ENCODE measurements around the gene ATXN7L2. TPM values are rescaled to one million over a fixed set of nuclear protein-coding genes. Genes with fewer than 3 reads are reported as not detected.
A peak's percentile ranks its signal among the peaks of the same experiment; 100 is the strongest.

Gene ATXN7L2
- polyA plus RNA-seq, 3 donors, result 1.1 to 3.6 (median 1.7) TPM

DNA sequence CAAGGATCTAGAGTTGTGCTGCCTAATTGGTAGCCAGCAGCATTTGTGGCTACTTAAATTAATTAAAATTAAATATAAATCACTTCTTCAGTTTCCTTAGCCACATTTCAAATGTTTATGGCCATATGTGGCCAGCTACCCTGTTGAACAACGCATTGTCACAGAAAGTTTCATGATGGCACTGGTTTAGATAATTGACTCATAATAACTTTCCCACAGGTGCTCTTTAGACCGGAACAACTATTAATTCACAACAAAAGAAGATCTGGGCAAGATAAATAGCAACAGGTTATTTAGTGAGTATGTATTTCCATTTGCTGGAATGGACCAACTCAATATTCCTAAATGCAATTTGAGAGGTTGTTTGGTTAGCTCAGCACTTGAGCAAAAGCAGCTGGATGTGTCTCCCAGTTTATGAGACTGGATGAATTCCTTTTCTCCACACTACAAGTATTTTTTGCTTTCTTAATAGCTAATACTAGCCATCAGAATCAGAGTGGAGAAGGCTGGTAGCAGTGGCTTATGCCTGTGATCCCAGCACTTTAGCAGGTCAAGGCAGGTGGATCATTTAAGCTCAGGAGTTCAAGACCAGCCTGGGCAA lies 29.5 kb downstream of the ATXN7L2 start:
- H3K4me2 ChIP-seq (replicated peaks; ENCODE audit: extremely low read depth, low read length, poor library complexity, severe bottlenecking), result no peak overlapping the region
- WGBS (ENCODE audit: insufficient coverage), result no CpG with 5 or more reads among the region's 2 CpGs

DNA sequence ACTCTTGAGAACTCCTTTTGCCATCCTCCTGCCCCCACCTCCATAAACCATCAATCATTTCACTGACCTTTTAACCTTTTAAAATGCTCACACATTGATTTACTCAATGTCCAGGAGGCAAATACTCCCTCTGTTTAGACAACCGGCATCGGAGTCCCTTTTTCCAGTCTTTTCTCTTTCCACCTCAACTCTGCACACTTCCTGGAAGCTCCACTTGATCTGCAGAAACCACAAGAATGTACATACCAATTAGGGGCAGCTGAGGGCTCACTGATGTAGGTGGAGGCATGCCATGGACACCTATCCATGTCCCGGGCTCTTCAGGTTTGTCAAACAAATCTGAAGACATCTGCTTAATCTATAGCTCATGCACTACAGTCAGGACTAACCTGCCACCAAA lies 31.1 kb downstream of the ATXN7L2 start:
- Histone ChIP-seq H3K9me3 (replicated peaks in 1 of 2; ENCODE audit: control insufficient read depth in 1 of 2, insufficient read depth in 1 of 2, low read length in 2 of 2) (no peaks in the 10 kb centered on the region), H3K27me3 (ENCODE audit: control insufficient read depth in 2 of 2, insufficient read depth in 2 of 2, low read length in 2 of 2) (no peaks in the 10 kb centered on the region), H4K20me1 (ENCODE audit: insufficient read depth, low read length) (no peaks in the 10 kb centered on the region), H3K27ac (ENCODE audit: low read depth in 1 of 2, low read length in 2 of 2) (no peak overlapping the region), H3K4me1 (ENCODE audit: control insufficient read depth in 1 of 2, insufficient read depth in 2 of 2, low read length in 2 of 2) (peaks cover 8% of the 10 kb centered on the region in 2 donors), H3K9ac (ENCODE audit: insufficient read depth, low read length, poor library complexity, severe bottlenecking) (no peak overlapping the region), H3K36me3 (replicated peaks in 1 of 2; ENCODE audit: control insufficient read depth in 1 of 2, insufficient read depth in 2 of 2, low read length in 2 of 2) (no peaks in the 10 kb centered on the region), H3K4me2 (replicated peaks; ENCODE audit: extremely low read depth, low read length, poor library complexity, severe bottlenecking) (no peak overlapping the region), H3K79me2 (ENCODE audit: insufficient read depth, low read length) (no peaks in the 10 kb centered on the region), H3K4me3 (replicated peaks in 1 of 3; ENCODE audit: low read depth in 2 of 3, low read length in 3 of 3) (no peak overlapping the region), H2AFZ (ENCODE audit: insufficient read depth, low read depth, low read length, poor library complexity, severe bottlenecking) (no peak overlapping the region)
- intact Hi-C loops (cut with micrococcal nuclease), result no loop called here
- no peak overlapping the region for H3K4me3 Mint-ChIP-seq
- no peaks in the 10 kb centered on the region for H3K36me3 Mint-ChIP-seq
- TF ChIP-seq, protein P1, sequence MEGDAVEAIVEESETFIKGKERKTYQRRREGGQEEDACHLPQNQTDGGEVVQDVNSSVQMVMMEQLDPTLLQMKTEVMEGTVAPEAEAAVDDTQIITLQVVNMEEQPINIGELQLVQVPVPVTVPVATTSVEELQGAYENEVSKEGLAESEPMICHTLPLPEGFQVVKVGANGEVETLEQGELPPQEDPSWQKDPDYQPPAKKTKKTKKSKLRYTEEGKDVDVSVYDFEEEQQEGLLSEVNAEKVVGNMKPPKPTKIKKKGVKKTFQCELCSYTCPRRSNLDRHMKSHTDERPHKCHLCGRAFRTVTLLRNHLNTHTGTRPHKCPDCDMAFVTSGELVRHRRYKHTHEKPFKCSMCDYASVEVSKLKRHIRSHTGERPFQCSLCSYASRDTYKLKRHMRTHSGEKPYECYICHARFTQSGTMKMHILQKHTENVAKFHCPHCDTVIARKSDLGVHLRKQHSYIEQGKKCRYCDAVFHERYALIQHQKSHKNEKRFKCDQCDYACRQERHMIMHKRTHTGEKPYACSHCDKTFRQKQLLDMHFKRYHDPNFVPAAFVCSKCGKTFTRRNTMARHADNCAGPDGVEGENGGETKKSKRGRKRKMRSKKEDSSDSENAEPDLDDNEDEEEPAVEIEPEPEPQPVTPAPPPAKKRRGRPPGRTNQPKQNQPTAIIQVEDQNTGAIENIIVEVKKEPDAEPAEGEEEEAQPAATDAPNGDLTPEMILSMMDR (IDR thresholded peaks at IDR 0.05), result no peak
- WGBS (ENCODE audit: insufficient coverage), result 100% methylated on average over 1 of the region's 3 CpGs
- H3K27me3 Mint-ChIP-seq (ENCODE audit: low read depth in 3 of 3), result peaks cover 10 to 15% (median 11%) of the 10 kb centered on the region in 3 donors
- no peak for DNase-seq
- H3K9me3 Mint-ChIP-seq, result peaks cover 0 to 3% (median 0%) of the 10 kb centered on the region in 7 donors
- no peak overlapping the region for H3K27ac Mint-ChIP-seq
- peaks cover 10% of the 10 kb centered on the region for H3K4me1 Mint-ChIP-seq

More for the DNA sequence above, 29.5 kb downstream of the ATXN7L2 start:
- TF ChIP-seq, protein P1 (IDR thresholded peaks at IDR 0.05), result no peak
- Histone ChIP-seq H3K4me3 (replicated peaks in 1 of 3; ENCODE audit: low read depth in 2 of 3, low read length in 3 of 3) (no peak overlapping the region), H3K79me2 (ENCODE audit: insufficient read depth, low read length) (no peaks in the 10 kb centered on the region), H4K20me1 (ENCODE audit: insufficient read depth, low read length) (no peaks in the 10 kb centered on the region), H3K4me1 (ENCODE audit: control insufficient read depth in 1 of 2, insufficient read depth in 2 of 2, low read length in 2 of 2) (peaks cover 14 to 17% of the 10 kb centered on the region in 2 donors), H2AFZ (ENCODE audit: insufficient read depth, low read depth, low read length, poor library complexity, severe bottlenecking) (no peak overlapping the region), H3K27ac (ENCODE audit: low read depth in 1 of 2, low read length in 2 of 2) (no peak overlapping the region), H3K36me3 (replicated peaks in 1 of 2; ENCODE audit: control insufficient read depth in 1 of 2, insufficient read depth in 2 of 2, low read length in 2 of 2) (no peaks in the 10 kb centered on the region), H3K9me3 (replicated peaks in 1 of 2; ENCODE audit: control insufficient read depth in 1 of 2, insufficient read depth in 1 of 2, low read length in 2 of 2) (no peaks in the 10 kb centered on the region), H3K9ac (ENCODE audit: insufficient read depth, low read length, poor library complexity, severe bottlenecking) (no peak overlapping the region), H3K27me3 (ENCODE audit: control insufficient read depth in 2 of 2, insufficient read depth in 2 of 2, low read length in 2 of 2) (peaks cover 0 to 10% of the 10 kb centered on the region in 2 donors)
- Mint-ChIP-seq H3K9me3 (peaks cover 0 to 3% (median 0%) of the 10 kb centered on the region in 7 donors), H3K36me3 (peaks cover 0 to 3% of the 10 kb centered on the region in 2 donors), H3K4me3 (no peak overlapping the region), H3K4me1 (peaks cover 19% of the 10 kb centered on the region), H3K27ac (peak overlapping the region in 1 of 7 donors; percentile 18), H3K27me3 (ENCODE audit: low read depth in 3 of 3) (peaks cover 17 to 26% (median 19%) of the 10 kb centered on the region in 3 donors)
- DNase-seq, result no peak
- intact Hi-C loops (cut with micrococcal nuclease), result no loop called here

All from CD14-positive monocyte (primary cell).